ENCODE results near the gene PDE8A. TPM values are rescaled to one million over a fixed set of nuclear protein-coding genes. Genes with fewer than 3 reads are reported as not detected.

Gene PDE8A
- total RNA-seq, 1 experiment from 2014 or later, result 32.0 TPM

DNA sequence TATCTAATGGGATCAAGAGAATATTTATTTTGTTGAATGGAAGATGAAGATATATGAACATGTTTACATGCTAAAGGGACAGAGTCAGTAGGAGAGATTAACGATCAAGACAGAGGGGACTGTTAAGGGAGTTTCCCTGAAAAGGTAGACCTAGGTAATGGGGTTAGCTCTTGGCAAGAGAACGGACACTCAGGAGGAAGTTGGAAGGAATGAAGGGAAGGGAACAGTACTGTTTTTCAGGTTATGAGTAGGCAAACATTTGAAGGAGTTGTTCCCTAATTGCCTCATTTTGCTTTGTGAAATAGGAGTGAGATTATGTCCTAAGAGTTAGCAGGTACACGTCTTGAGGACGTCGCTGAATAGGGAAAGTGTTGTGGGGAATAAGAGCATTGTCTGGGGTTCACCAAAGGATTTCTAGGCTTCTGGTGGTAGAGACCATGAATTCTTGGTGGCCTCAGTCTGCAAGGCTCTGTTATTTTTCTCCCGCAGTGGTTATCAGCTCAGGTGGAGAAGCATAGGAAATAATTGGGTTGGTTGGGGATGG, 41.3 kb downstream of the PDE8A start:
- H3K4me3 ChIP-seq (ENCODE audit: low read depth, low read length), result no peak overlapping the region

DNA sequence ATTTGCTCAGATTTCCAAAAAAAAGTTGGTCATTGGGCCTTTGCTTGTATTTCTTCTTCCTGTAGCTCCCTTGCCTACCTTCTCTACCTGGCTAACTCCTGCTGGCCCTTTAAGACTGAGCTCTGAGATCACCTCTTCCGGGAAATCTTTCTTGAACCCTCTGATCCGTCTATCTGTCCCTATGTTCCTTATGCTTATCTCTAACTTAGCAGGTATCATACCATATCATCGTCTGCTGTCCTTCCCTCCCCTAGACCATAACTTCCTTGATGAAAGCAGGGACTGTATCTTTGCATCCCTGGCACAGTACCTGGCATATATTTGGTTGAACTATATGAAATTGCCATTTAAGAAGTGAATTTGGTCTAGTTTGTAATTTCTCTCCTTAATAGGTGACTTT, 42.3 kb downstream of the PDE8A start:
- Mint-ChIP-seq H3K4me3 (ENCODE audit: unreplicated experiment) (no peak overlapping the region), H3K27ac (ENCODE audit: unreplicated experiment) (no peak overlapping the region)

More for the DNA sequence above, 41.3 kb downstream of the PDE8A start:
- BruUV-seq (replicated peaks), result no TSS peak
- H3K36me3 ChIP-seq (ENCODE audit: control insufficient read depth, insufficient read depth, low read length), result no peaks in the 10 kb centered on the region
- peaks cover 13% of the 10 kb centered on the region for H3K4me1 ChIP-seq
- H3K9me3 ChIP-seq, result no peaks in the 10 kb centered on the region
- no peaks in the 10 kb centered on the region for H3K27me3 ChIP-seq (replicated peaks; ENCODE audit: control insufficient read depth, insufficient read depth, low read length)
- Mint-ChIP-seq H3K27ac (ENCODE audit: unreplicated experiment) (no peak overlapping the region), H3K9me3 (ENCODE audit: unreplicated experiment) (no peaks in the 10 kb centered on the region), H3K27me3 (ENCODE audit: insufficient read depth, unreplicated experiment) (no peaks in the 10 kb centered on the region), H3K36me3 (ENCODE audit: insufficient read depth, unreplicated experiment) (no peaks in the 10 kb centered on the region), H3K4me3 (ENCODE audit: unreplicated experiment) (no peak overlapping the region), H3K4me1 (ENCODE audit: low read depth, unreplicated experiment) (no peaks in the 10 kb centered on the region)
- TF ChIP-seq, protein P1, sequence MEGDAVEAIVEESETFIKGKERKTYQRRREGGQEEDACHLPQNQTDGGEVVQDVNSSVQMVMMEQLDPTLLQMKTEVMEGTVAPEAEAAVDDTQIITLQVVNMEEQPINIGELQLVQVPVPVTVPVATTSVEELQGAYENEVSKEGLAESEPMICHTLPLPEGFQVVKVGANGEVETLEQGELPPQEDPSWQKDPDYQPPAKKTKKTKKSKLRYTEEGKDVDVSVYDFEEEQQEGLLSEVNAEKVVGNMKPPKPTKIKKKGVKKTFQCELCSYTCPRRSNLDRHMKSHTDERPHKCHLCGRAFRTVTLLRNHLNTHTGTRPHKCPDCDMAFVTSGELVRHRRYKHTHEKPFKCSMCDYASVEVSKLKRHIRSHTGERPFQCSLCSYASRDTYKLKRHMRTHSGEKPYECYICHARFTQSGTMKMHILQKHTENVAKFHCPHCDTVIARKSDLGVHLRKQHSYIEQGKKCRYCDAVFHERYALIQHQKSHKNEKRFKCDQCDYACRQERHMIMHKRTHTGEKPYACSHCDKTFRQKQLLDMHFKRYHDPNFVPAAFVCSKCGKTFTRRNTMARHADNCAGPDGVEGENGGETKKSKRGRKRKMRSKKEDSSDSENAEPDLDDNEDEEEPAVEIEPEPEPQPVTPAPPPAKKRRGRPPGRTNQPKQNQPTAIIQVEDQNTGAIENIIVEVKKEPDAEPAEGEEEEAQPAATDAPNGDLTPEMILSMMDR (IDR thresholded peaks at IDR 0.05; ENCODE audit: insufficient read depth in 1 of 2, low read depth in 1 of 2, low read length in 1 of 2, severe bottlenecking in 1 of 2, unreplicated experiment in 1 of 2), result no peak
- ChIA-PET POLR2A (no interaction called here), CTCF (no interaction called here)
- no peak for DNase-seq
- intact Hi-C loops (cut with micrococcal nuclease; ENCODE audit: unreplicated experiment), result no loop called here

GRCh38 chr15:85024509-85025336, 43.1 kb downstream of the PDE8A start:
- Histone ChIP-seq H3K4me1 (peaks cover 13% of the 10 kb centered on the region), H3K4me3 (ENCODE audit: low read depth, low read length) (no peak overlapping the region), H3K36me3 (ENCODE audit: control insufficient read depth, insufficient read depth, low read length) (no peaks in the 10 kb centered on the region), H3K27me3 (replicated peaks; ENCODE audit: control insufficient read depth, insufficient read depth, low read length) (no peaks in the 10 kb centered on the region), H3K9me3 (no peaks in the 10 kb centered on the region)
- DNase-seq, result no peak
- H3K4me3 Mint-ChIP-seq (ENCODE audit: unreplicated experiment), result no peak overlapping the region
- POLR2A ChIA-PET, result interaction anchor here (0.7 kb wide), 1 partner anchor 200 kb away, joined by 4 read pairs; no protein-coding TSS in a partner anchor
- H3K4me1 Mint-ChIP-seq (ENCODE audit: low read depth, unreplicated experiment), result peaks cover 7% of the 10 kb centered on the region
- H3K36me3 Mint-ChIP-seq (ENCODE audit: insufficient read depth, unreplicated experiment), result no peaks in the 10 kb centered on the region
- intact Hi-C loops (cut with micrococcal nuclease; ENCODE audit: unreplicated experiment), result no loop called here
- no peak overlapping the region for H3K27ac Mint-ChIP-seq (ENCODE audit: unreplicated experiment)
- H3K27me3 Mint-ChIP-seq (ENCODE audit: insufficient read depth, unreplicated experiment), result no peaks in the 10 kb centered on the region
- TF ChIP-seq, protein P1 (IDR thresholded peaks at IDR 0.05; ENCODE audit: insufficient read depth in 1 of 2, low read depth in 1 of 2, low read length in 1 of 2, severe bottlenecking in 1 of 2, unreplicated experiment in 1 of 2), result no peak
- BruUV-seq (replicated peaks), result no TSS peak
- no peaks in the 10 kb centered on the region for H3K9me3 Mint-ChIP-seq (ENCODE audit: unreplicated experiment)
- CTCF ChIA-PET, result no interaction called here

More for the DNA sequence above, 42.3 kb downstream of the PDE8A start:
- intact Hi-C loops (cut with micrococcal nuclease; ENCODE audit: unreplicated experiment), result no loop called here
- peaks cover 6% of the 10 kb centered on the region for H3K4me1 Mint-ChIP-seq (ENCODE audit: low read depth, unreplicated experiment)
- Histone ChIP-seq H3K4me3 (ENCODE audit: low read depth, low read length) (no peak overlapping the region), H3K9me3 (no peaks in the 10 kb centered on the region), H3K27me3 (replicated peaks; ENCODE audit: control insufficient read depth, insufficient read depth, low read length) (no peaks in the 10 kb centered on the region), H3K4me1 (peaks cover 13% of the 10 kb centered on the region), H3K36me3 (ENCODE audit: control insufficient read depth, insufficient read depth, low read length) (no peaks in the 10 kb centered on the region)
- TF ChIP-seq, protein P1 (IDR thresholded peaks at IDR 0.05; ENCODE audit: insufficient read depth in 1 of 2, low read depth in 1 of 2, low read length in 1 of 2, severe bottlenecking in 1 of 2, unreplicated experiment in 1 of 2), result no peak
- DNase-seq, result no peak
- H3K9me3 Mint-ChIP-seq (ENCODE audit: unreplicated experiment), result no peaks in the 10 kb centered on the region
- CTCF ChIA-PET, result no interaction called here
- H3K36me3 Mint-ChIP-seq (ENCODE audit: insufficient read depth, unreplicated experiment), result no peaks in the 10 kb centered on the region
- no peaks in the 10 kb centered on the region for H3K27me3 Mint-ChIP-seq (ENCODE audit: insufficient read depth, unreplicated experiment)
- POLR2A ChIA-PET, result interaction anchor here (0.7 kb wide), 1 partner anchor 199 kb away, joined by 4 read pairs; no protein-coding TSS in a partner anchor
- BruUV-seq (replicated peaks), result no TSS peak
